HepG2 (cell line): Measurements from ENCODE around the gene E2F3. TPM values are rescaled to one million over a fixed set of nuclear protein-coding genes. Genes with fewer than 3 reads are reported as not detected.

Source experiments
- ATAC-seq: fragments of 200-7000 bp; cut with Tn5 transposase; 3 replicates; pipeline ENCODE4 v1.9.1; 2020; ENCODE audit warnings: mild to moderate bottlenecking, moderate library complexity
- BruUV-seq: library from RNA; stranded (reverse); fragments of 400-500 nt; replicated peaks from 2 replicates; lab custom pipeline; 2021; lab: Mats Ljungman, UMichigan
- CTCF ChIA-PET: fragments of 300-600 bp; formaldehyde crosslinking; extraction: SDS; loops from one replicate; lab custom pipeline; 2021; ENCODE audit warnings: low total read pairs, inconsistent platforms, low intra/inter-chr PET ratio; lab: Yijun Ruan, JAX
- POLR2A ChIA-PET: fragments of 350-600 bp; sonication (Branson Sonifier 250); formaldehyde crosslinking; loops from one replicate; lab custom pipeline; 2020; ENCODE audit warnings: antibody characterized with exemption, inconsistent platforms; lab: Yijun Ruan, JAX
- DNase-seq: peaks from one replicate; pipeline ENCODE4 v3.0.0-alpha.2; 2015; ENCODE audit warnings: low spot score
- FAIRE-seq: peaks from 3 replicates; lab custom pipeline; 2011; peaks lifted over from hg19 to GRCh38; lab: Jason Lieb, UNC
- H2AFZ ChIP-seq: one replicate; pipeline ENCODE4 v1.6.1; 2011; ENCODE audit warnings: low read length, inconsistent platforms
- H3K27ac ChIP-seq: fragments of 300-600 bp; 3 replicates; pipeline ENCODE4 v1.8.0; 2011; ENCODE audit warnings: mixed run types, mild to moderate bottlenecking, mixed read lengths, low read length, inconsistent platforms; ENCODE audit not compliant: insufficient read depth; ENCODE audit errors: extremely low read length
- H3K27me3 ChIP-seq, 2 experiments: fragments of 200-600 bp in 1 of 2; 2 replicates in 1 of 2; 3 replicates in 1 of 2; pipeline versions ENCODE4 v1.6.0 to v1.8.0; 2011; ENCODE audit warnings: low read length in 2 of 2, mild to moderate bottlenecking in 2 of 2, moderate library complexity in 2 of 2, inconsistent platforms in 1 of 2; ENCODE audit not compliant: insufficient read depth in 2 of 2, control insufficient read depth in 1 of 2
- H3K36me3 ChIP-seq, 2 experiments: fragments of 200-600 bp in 1 of 2; replicated peaks in 1 of 2; 2 replicates in 1 of 2; 3 replicates in 1 of 2; pipeline versions ENCODE4 v1.5.1 to v1.8.0; 2011; ENCODE audit warnings: low read length in 2 of 2, inconsistent platforms in 1 of 2; ENCODE audit not compliant: insufficient read depth in 2 of 2, control insufficient read depth in 1 of 2
- H3K4me1 ChIP-seq: 2 replicates; pipeline ENCODE4 v1.5.1; 2012; ENCODE audit warnings: low read length, inconsistent platforms; ENCODE audit not compliant: insufficient read depth
- H3K4me2 ChIP-seq: 2 replicates; pipeline ENCODE4 v1.6.0; 2011; ENCODE audit warnings: low read depth, low read length, inconsistent platforms
- H3K4me3 ChIP-seq, 3 experiments: fragments of 200-600 bp in 1 of 3; sonication (generic), shearing (Covaris generic) in 1 of 3; replicated peaks in 1 of 3; 2 replicates each; pipeline ENCODE4 v1.5.1; 2011 to 2016; ENCODE audit warnings: low read length in 3 of 3, inconsistent platforms in 2 of 3, low read depth in 2 of 3, mild to moderate bottlenecking in 2 of 3, control low read depth in 1 of 3, mixed read lengths in 1 of 3; ENCODE audit not compliant: insufficient read depth in 1 of 3
- H3K79me2 ChIP-seq: one replicate; pipeline ENCODE4 v1.6.1; 2011; ENCODE audit warnings: low read length, inconsistent platforms; ENCODE audit not compliant: insufficient read depth
- H3K9ac ChIP-seq: 2 replicates; pipeline ENCODE4 v1.6.0; 2011; ENCODE audit warnings: mild to moderate bottlenecking, low read depth, low read length, inconsistent platforms; ENCODE audit not compliant: insufficient read depth
- H3K9me3 ChIP-seq: 2 replicates; pipeline ENCODE4 v1.5.1; 2012; ENCODE audit warnings: mild to moderate bottlenecking, low read length
- H4K20me1 ChIP-seq: 2 replicates; pipeline ENCODE4 v1.6.0; 2011; ENCODE audit warnings: inconsistent platforms, mild to moderate bottlenecking, low read length, moderate library complexity; ENCODE audit not compliant: insufficient read depth
- ATF7-NPFF ChIP-seq: sonication (generic); formaldehyde crosslinking; IDR thresholded peaks from 2 replicates; pipeline ENCODE4 v1.8.1; 2023; ENCODE audit warnings: mild to moderate bottlenecking, low read depth, missing genetic modification reagents, moderate library complexity
- GPBP1L1 ChIP-seq: sonication (generic); formaldehyde crosslinking; IDR thresholded peaks from 2 replicates; pipeline ENCODE4 v1.5.0; 2020; ENCODE audit warnings: mild to moderate bottlenecking, missing genetic modification reagents
- MAZ ChIP-seq, 2 experiments: sonication (generic) in 1 of 2; formaldehyde crosslinking in 1 of 2; IDR thresholded peaks; 2 replicates each; pipeline versions ENCODE4 v1.5.0 to v1.6.1; 2012 to 2020; ENCODE audit warnings: low read depth in 2 of 2, mild to moderate bottlenecking in 2 of 2, borderline replicate concordance in 1 of 2, improper control_type of control experiment in 1 of 2, low read length in 1 of 2, missing genetic modification reagents in 1 of 2, moderate library complexity in 1 of 2
- POGZ ChIP-seq: sonication (generic); formaldehyde crosslinking; IDR thresholded peaks from 2 replicates; pipeline ENCODE4 v1.4.0; 2020; ENCODE audit warnings: mild to moderate bottlenecking, missing genetic modification reagents
- RAD51 ChIP-seq: fragments of 450-650 bp; IDR thresholded peaks from 2 replicates; pipeline ENCODE4 v1.6.1; 2016; ENCODE audit warnings: borderline replicate concordance
- RARG ChIP-seq: sonication (generic); formaldehyde crosslinking; IDR thresholded peaks from 2 replicates; pipeline ENCODE4 v1.4.0; 2020; ENCODE audit warnings: low read depth, mild to moderate bottlenecking, missing genetic modification reagents
- SMC3 ChIP-seq: IDR thresholded peaks from 2 replicates; pipeline ENCODE4 v1.6.1; 2011; ENCODE audit warnings: low read length, improper control_type of control experiment
- ZNF136 ChIP-seq: sonication (generic); formaldehyde crosslinking; IDR thresholded peaks from 2 replicates; pipeline ENCODE4 v1.8.1; 2022; ENCODE audit warnings: low read depth, mild to moderate bottlenecking, moderate library complexity, missing genetic modification reagents
- ZNF407 ChIP-seq: sonication (generic); formaldehyde crosslinking; IDR thresholded peaks from one replicate; pipeline ENCODE4 v1.5.1; 2020; ENCODE audit warnings: mild to moderate bottlenecking, missing genetic modification reagents; ENCODE audit errors: not compliant biosample characterization
- ZNF547 ChIP-seq: sonication (generic); formaldehyde crosslinking; IDR thresholded peaks from 2 replicates; pipeline ENCODE4 v1.5.1; 2020; ENCODE audit warnings: mild to moderate bottlenecking, missing genetic modification reagents
- ZNF562 ChIP-seq: sonication (generic); formaldehyde crosslinking; IDR thresholded peaks from 2 replicates; pipeline ENCODE4 v1.8.0; 2022; ENCODE audit warnings: missing genetic modification reagents, borderline replicate concordance
- ZNF580 ChIP-seq: IDR thresholded peaks from 2 replicates; pipeline ENCODE4 v1.6.1; 2016; ENCODE audit warnings: low read depth, borderline replicate concordance
- ZSCAN21 ChIP-seq: sonication (generic); formaldehyde crosslinking; IDR thresholded peaks from 2 replicates; pipeline ENCODE4 v1.8.0; 2022; ENCODE audit warnings: mild to moderate bottlenecking, missing genetic modification reagents, moderate library complexity, borderline replicate concordance
- WGBS: methylation state at CpG from one replicate; pipeline ENCODE4 v1.1.6; 2017; ENCODE audit warnings: low lambda C conversion rate; 5-methylcytosine and 5-hydroxymethylcytosine counted together
- in situ Hi-C: cut with HindIII; loops from 2 replicates; pipeline ENCODE4 v1.10.0; 2017; ENCODE audit warnings: low pct_unique_long_range_greater_than_20kb; ENCODE audit not compliant: extremely low pct_ligation_motif_present
- intact Hi-C: fragments of 100-400 bp; cut with micrococcal nuclease; formaldehyde crosslinking; loops from one replicate; pipeline ENCODE4 v1.10.0; 2022; ENCODE audit not compliant: unreplicated experiment
- polyA plus RNA-seq, 8 experiments: library from polyadenylated mRNA; depleted of rRNA in 3 of 8; stranded (reverse) in 7 of 8; unstranded in 1 of 8; fragments of >200 nt; fragmentation: Illumina TruSeq in 4 of 8; extraction: Trizol in 4 of 8; gene quantifications; 2 replicates each; pipeline versions ENCODE4 v1.2.1 to v1.2.3, GENCODE V29; 2011 to 2016; ENCODE audit warnings: low read depth in 4 of 8, missing spikeins in 1 of 8, mixed read lengths in 1 of 8; ENCODE audit not compliant: insufficient read depth in 1 of 8
- total RNA-seq, 5 experiments: library from RNA; depleted of rRNA; stranded (reverse); fragments of >200 nt; fragmentation: Illumina TruSeq; extraction: Trizol; gene quantifications; 2 replicates each; pipeline ENCODE4 v1.2.3, GENCODE V29; 2016; ENCODE audit warnings: low read depth in 1 of 5

E2F3 gene
- total and polyA plus RNA-seq, 2 of the 13 experiments (the other 11 are each of a cell fraction or from before 2014, with no cell fraction given), result 8.5 to 12.7 TPM

GRCh38 chr6:20444786-20445271 is 43.1 kb downstream of the E2F3 start:
- ATAC-seq (no peak), DNase-seq (no peak), FAIRE-seq (no peak)
- H3K27ac ChIP-seq, result no peak overlapping the region
- no peaks in the 10 kb centered on the region for H3K27me3 ChIP-seq
- ChIA-PET POLR2A (no interaction called here), CTCF (no interaction called here)
- H3K36me3 ChIP-seq, result peaks cover 4 to 19% of the 10 kb centered on the region in 2 experiments; a peak in 4 of 5 replicates
- no peak overlapping the region for H3K9ac ChIP-seq
- peaks cover 5% of the 10 kb centered on the region; the same call in 1 of the 2 replicates for H4K20me1 ChIP-seq
- in situ Hi-C loops (no loop called here), intact Hi-C loops (loop anchor here (5.0 kb wide), 1 partner anchor 43 kb away; the partner anchor contains the start of gene E2F3)
- H2AFZ ChIP-seq, result no peak overlapping the region
- H3K4me1 ChIP-seq, result peaks cover 40% of the 10 kb centered on the region
- H3K79me2 ChIP-seq, result peaks cover 59% of the 10 kb centered on the region
- no peak overlapping the region for H3K4me3 ChIP-seq
- no TSS peak for BruUV-seq
- 96% methylated on average over 5 of the region's 5 CpGs for WGBS
- no peak overlapping the region for H3K4me2 ChIP-seq
- no peaks in the 10 kb centered on the region for H3K9me3 ChIP-seq
- TF ChIP-seq ZNF136 (CRISPR knock-in tag) (no peak), ZNF580 (CRISPR knock-in tag) (no peak), SMC3 (no peak), ZNF407 (no peak), ZSCAN21 (CRISPR knock-in tag) (no peak), RAD51 (no peak), ATF7-NPFF (CRISPR knock-in tag) (no peak), ZNF562 (CRISPR knock-in tag) (no peak), GPBP1L1 (CRISPR knock-in tag) (no peak), ZNF547 (CRISPR knock-in tag) (no peak), RARG (CRISPR knock-in tag) (no peak), POGZ (CRISPR knock-in tag) (no peak), MAZ (IDR thresholded peaks at IDR 0.05; ENCODE audit: borderline replicate concordance, low read depth, low read length) (no peak), MAZ (CRISPR knock-in tag; IDR thresholded peaks at IDR 0.05; ENCODE audit: low read depth) (no peak)
